Stomach (tissue), 9 donors: ENCODE measurements around the gene PIEZO2. TPM values are rescaled to one million over a fixed set of nuclear protein-coding genes. Genes with fewer than 3 reads are reported as not detected.

Experiments used
- DNase-seq, 2 donors: peaks; one replicate each; pipeline versions ENCODE4 v3.0.0 to v3.0.0-alpha.2; 2013 to 2019
- H3K27ac ChIP-seq, 5 donors: fragments of 200-600 bp in 4 of 5; sonication (generic) in 4 of 5; one replicate each; pipeline ENCODE4 v1.5.1; 2013 to 2019; ENCODE audit warnings: mild to moderate bottlenecking in 1 of 5, moderate library complexity in 1 of 5
- H3K27me3 ChIP-seq, 3 donors: fragments of 200-600 bp; sonication (generic); one replicate each; pipeline ENCODE4 v1.5.1; 2017 to 2019; ENCODE audit warnings: mixed run types in 1 of 3
- H3K36me3 ChIP-seq, 4 donors: fragments of 200-600 bp; sonication (generic); 1 replicate in 3 of 4; 2 replicates in 1 of 4; pipeline ENCODE4 v1.5.1; 2016 to 2019
- H3K4me1 ChIP-seq, 4 donors: fragments of 200-600 bp; sonication (generic); one replicate each; pipeline ENCODE4 v1.5.1; 2016 to 2019
- H3K4me3 ChIP-seq, 4 donors: fragments of 200-600 bp; sonication (generic) in 3 of 4; one replicate each; pipeline ENCODE4 v1.5.1; 2016 to 2019; ENCODE audit warnings: mild to moderate bottlenecking in 1 of 4
- H3K9me3 ChIP-seq, 4 donors: fragments of 200-600 bp; sonication (generic); one replicate each; pipeline ENCODE4 v1.5.1; 2016 to 2019
- CTCF ChIP-seq, 7 experiments: fragments of 450-650 bp in 4 of 7; fragments of 200-600 bp in 3 of 7; sonication (generic) in 3 of 7; IDR thresholded peaks; one replicate each; pipeline ENCODE4 v1.5.1; 2016 to 2019; ENCODE audit warnings: antibody characterized with exemption in 7 of 7, control low read depth in 2 of 7, mild to moderate bottlenecking in 1 of 7
- EP300 ChIP-seq: sonication (generic); formaldehyde crosslinking; IDR thresholded peaks from one replicate; pipeline ENCODE4 v1.6.1; 2017; ENCODE audit warnings: antibody characterized with exemption
- POLR2A ChIP-seq, 4 donors: fragments of 450-650 bp; IDR thresholded peaks; one replicate each; pipeline ENCODE4 v1.6.1; 2016; ENCODE audit warnings: antibody characterized with exemption in 4 of 4, control low read depth in 2 of 4, mild to moderate bottlenecking in 1 of 4, moderate library complexity in 1 of 4
- POLR2AphosphoS5 ChIP-seq, 3 donors: sonication (generic); formaldehyde crosslinking; IDR thresholded peaks; one replicate each; pipeline ENCODE4 v1.6.1; 2016; ENCODE audit warnings: antibody characterized with exemption in 3 of 3
- WGBS, 5 donors: extraction: QIAGEN DNeasy Blood & Tissue Kit in 3 of 5; methylation state at CpG; one replicate each; pipeline versions ENCODE4 v1.1.5 to v1.1.7; 2013 to 2018; 5-methylcytosine and 5-hydroxymethylcytosine counted together
- intact Hi-C: fragments of 100-400 bp; cut with DNase I; formaldehyde crosslinking; loops from one replicate; pipeline ENCODE4 v1.15.1; 2023; ENCODE audit warnings: low total_unique reads
- polyA plus RNA-seq, 3 donors: library from polyadenylated mRNA; stranded (reverse); fragments of 200-250 nt; gene quantifications; one replicate each; pipeline ENCODE4 v1.2.3, GENCODE V29; 2013
- total RNA-seq, 5 donors: library from RNA; depleted of rRNA; stranded (reverse); fragments of >200 nt; gene quantifications; one replicate each; pipeline versions ENCODE4 v1.1.0 to v1.2.3, GENCODE V29; 2014 to 2016
- donor health status: healthy with polysubstance abuse.
- donor health status: Bipolar disorder and iron deficiency.
- donor health status: healthy.

PIEZO2 gene
- total and polyA plus RNA-seq, 8 donors = 0.30 to 45.3 (median 2.5) TPM

DNA sequence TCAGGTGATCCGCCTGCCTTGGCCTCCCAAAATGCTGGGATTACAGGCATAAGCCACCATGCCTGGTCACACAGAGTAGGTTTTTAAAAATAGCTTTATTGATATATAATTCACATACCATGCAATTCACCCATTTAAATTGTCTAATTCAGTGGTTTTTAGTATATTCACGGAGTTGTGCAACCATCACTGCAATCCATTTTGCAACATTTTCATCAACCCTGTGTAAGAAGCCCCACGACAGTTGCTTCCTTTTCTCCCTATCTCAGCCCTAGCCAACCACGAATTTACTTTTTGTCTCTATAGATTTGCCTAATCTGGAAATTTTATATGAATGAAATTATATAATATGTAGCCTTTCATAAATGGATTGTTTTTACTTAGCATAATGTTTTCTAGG, 357.2 kb downstream of the PIEZO2 start:
- H3K9me3 ChIP-seq = no peaks in the 10 kb centered on the region
- H3K4me1 ChIP-seq = peaks cover 0 to 5% (median 0%) of the 10 kb centered on the region in 4 donors
- TF ChIP-seq EP300 = no peak
- TF ChIP-seq POLR2A (IDR thresholded peaks at IDR 0.05) = no peak
- TF ChIP-seq POLR2AphosphoS5 (IDR thresholded peaks at IDR 0.05) = no peak
- H3K27ac ChIP-seq = no peak overlapping the region
- intact Hi-C loops = no loop called here
- no peaks in the 10 kb centered on the region for H3K27me3 ChIP-seq
- WGBS, 5 donors = 80 to 86% (median 81%) methylated on average over 4 of the region's 4 CpGs
- no peak overlapping the region for H3K4me3 ChIP-seq
- no peaks in the 10 kb centered on the region for H3K36me3 ChIP-seq
- DNase-seq = no peak

- intact Hi-C loops = no loop called here
- DNase-seq = no peak
Observed at GRCh38 chr18:10791169-10791831, 358.1 kb downstream of the PIEZO2 start.

DNA sequence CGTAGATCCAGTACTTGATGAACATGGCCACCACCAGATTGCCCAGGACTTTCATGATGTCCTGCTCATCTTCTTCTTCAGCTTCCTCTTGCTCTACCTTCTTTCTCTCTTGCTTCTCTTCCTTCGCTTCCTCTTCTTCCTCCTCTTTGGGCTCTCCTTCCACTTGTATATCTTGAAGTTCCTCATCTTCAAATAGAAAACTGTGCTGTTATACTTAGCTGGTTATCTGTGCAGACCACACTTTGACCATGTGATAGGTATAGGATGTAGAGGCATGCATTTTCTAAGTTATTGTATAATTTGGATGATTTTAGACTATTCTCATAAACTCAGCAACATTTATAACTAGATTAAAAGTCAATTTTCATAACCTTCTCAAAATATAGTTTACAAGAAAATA, 360.2 kb downstream of the PIEZO2 start:
- no peak for DNase-seq
- H3K9me3 ChIP-seq = no peaks in the 10 kb centered on the region
- TF ChIP-seq POLR2AphosphoS5 (IDR thresholded peaks at IDR 0.05) = no peak
- TF ChIP-seq POLR2A (IDR thresholded peaks at IDR 0.05) = no peak
- no peak for TF ChIP-seq CTCF (IDR thresholded peaks at IDR 0.05)
- no peak for TF ChIP-seq EP300
- H3K27ac ChIP-seq = no peak overlapping the region
- no peaks in the 10 kb centered on the region for H3K36me3 ChIP-seq
- no peak overlapping the region for H3K4me3 ChIP-seq
- 73 to 90% (median 87%) methylated on average over 2 of the region's 2 CpGs for WGBS, 5 donors
- H3K4me1 ChIP-seq = peaks cover 0 to 5% (median 0%) of the 10 kb centered on the region in 4 donors
- H3K27me3 ChIP-seq = no peaks in the 10 kb centered on the region
- intact Hi-C loops = no loop called here

More at GRCh38 chr18:10791169-10791831, 358.1 kb downstream of the PIEZO2 start:
- TF ChIP-seq POLR2A (IDR thresholded peaks at IDR 0.05) = no peak
- no peak for TF ChIP-seq EP300
- TF ChIP-seq CTCF (IDR thresholded peaks at IDR 0.05) = no peak
- TF ChIP-seq POLR2AphosphoS5 (IDR thresholded peaks at IDR 0.05) = no peak
- H3K27me3 ChIP-seq = no peaks in the 10 kb centered on the region
- 65 to 72% (median 68%) methylated on average over 7 of the region's 7 CpGs for WGBS, 5 donors
- H3K27ac ChIP-seq = no peak overlapping the region
- no peaks in the 10 kb centered on the region for H3K36me3 ChIP-seq
- no peak overlapping the region for H3K4me3 ChIP-seq
- H3K9me3 ChIP-seq = no peaks in the 10 kb centered on the region
- peaks cover 0 to 5% (median 0%) of the 10 kb centered on the region in 4 donors for H3K4me1 ChIP-seq

GRCh38 chr18:10787293-10787901, 362.0 kb downstream of the PIEZO2 start:
- H3K9me3 ChIP-seq = no peaks in the 10 kb centered on the region
- H3K4me1 ChIP-seq = peaks cover 0 to 5% (median 0%) of the 10 kb centered on the region in 4 donors
- peak; percentile 77 to 91 for DNase-seq
- no peak for TF ChIP-seq EP300
- TF ChIP-seq CTCF (IDR thresholded peaks at IDR 0.05) = peak in 4 of 7 experiments; percentile 17 to 64 (median 45)
- H3K27me3 ChIP-seq = no peaks in the 10 kb centered on the region
- no peak overlapping the region for H3K27ac ChIP-seq
- H3K4me3 ChIP-seq = no peak overlapping the region
- no peaks in the 10 kb centered on the region for H3K36me3 ChIP-seq
- WGBS, 5 donors = 17 to 40% (median 32%) methylated on average over 5 of the region's 5 CpGs
- intact Hi-C loops = no loop called here

DNA sequence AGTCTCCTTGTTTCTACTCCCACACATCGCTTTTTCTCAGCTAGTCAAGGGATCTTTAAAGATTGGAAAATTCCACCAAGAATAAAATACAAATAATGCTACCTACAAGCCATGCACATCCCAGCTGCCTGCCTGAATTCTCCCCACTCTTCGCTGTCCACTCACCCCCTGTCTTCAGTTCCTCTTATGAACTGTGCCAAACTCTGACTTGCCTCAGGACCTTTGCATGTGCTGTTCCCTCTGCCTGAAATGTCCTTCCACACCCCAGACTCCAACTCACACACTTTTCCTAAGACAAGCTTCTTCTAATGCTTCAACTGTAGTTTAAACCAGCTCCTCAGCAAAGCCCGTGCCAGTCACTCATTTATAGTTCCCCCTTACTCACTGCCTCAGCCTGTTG, 363.6 kb downstream of the PIEZO2 start:
- intact Hi-C loops = no loop called here
- no peak for DNase-seq
- no peak overlapping the region for H3K27ac ChIP-seq
- H3K27me3 ChIP-seq = no peaks in the 10 kb centered on the region
- H3K4me1 ChIP-seq = peaks cover 0 to 5% (median 0%) of the 10 kb centered on the region in 4 donors
- TF ChIP-seq EP300 (no peak), POLR2A (IDR thresholded peaks at IDR 0.05) (no peak), CTCF (IDR thresholded peaks at IDR 0.05) (no peak), POLR2AphosphoS5 (IDR thresholded peaks at IDR 0.05) (no peak)
- no peaks in the 10 kb centered on the region for H3K36me3 ChIP-seq
- 57 to 75% (median 64%) methylated on average over 3 of the region's 3 CpGs for WGBS, 5 donors
- no peaks in the 10 kb centered on the region for H3K9me3 ChIP-seq
- no peak overlapping the region for H3K4me3 ChIP-seq
